GM19452 (cell line): ENCODE measurements around the gene ISCU.

Experiments used
- ATAC-seq: cut with Tn5 transposase; IDR thresholded peaks from one replicate; pipeline ENCODE4 v1.9.1; 2021; ENCODE audit not compliant: unreplicated experiment

Gene ISCU

DNA sequence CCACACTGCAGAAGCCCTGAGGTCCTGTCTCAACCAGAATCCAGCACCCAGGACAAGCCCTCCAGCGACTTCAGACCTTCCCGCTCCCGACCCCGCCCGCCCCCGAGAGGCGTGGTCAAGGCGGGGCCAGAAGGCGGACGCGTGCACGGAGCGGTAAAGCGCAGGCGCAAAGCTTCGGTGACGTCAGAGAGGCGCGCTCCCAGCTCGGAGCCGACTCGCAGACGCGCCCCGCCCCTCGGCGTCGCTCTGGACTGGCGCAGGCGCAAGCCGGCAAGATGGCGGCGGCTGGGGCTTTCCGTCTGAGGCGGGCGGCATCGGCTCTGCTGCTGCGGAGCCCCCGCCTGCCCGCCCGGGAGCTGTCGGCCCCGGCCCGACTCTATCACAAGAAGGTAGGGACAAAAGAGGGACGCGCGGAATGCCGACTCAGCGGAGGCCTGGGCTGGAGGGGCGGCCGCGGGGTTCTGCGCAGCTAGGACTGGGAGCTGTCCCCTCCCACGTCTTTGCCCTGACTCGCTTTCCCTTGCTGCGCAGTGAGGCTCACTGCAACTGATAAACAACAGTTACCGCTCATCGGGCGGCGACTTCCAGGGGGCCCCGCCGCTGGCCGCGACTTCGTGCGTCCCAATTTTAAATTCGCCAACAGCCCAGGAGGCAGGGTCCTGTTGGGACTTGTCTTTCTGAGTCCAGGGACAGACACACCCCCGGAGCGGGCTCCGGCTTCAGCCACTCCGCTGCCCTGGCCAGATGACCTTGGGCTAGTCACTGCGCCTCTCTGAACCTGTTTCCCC, at the start of gene ISCU:
ISCU (plus strand) TSS at position 249 of the 788 bp plus-strand sequence; CDS start at position 276, 27 bp downstream.
- peak; percentile 51 for ATAC-seq

GRCh38 chr12:108514468-108514972, 47.9 kb upstream of the ISCU start:
- peak; percentile 2 for ATAC-seq

GRCh38 chr12:108514973-108515814, 47.2 kb upstream of the ISCU start, which contains the start of gene FICD:
Gene FICD (plus strand): TSS chr12:108515277. CDS start chr12:108516973, 1,696 bp downstream.
- peak; percentile 86 for ATAC-seq

DNA sequence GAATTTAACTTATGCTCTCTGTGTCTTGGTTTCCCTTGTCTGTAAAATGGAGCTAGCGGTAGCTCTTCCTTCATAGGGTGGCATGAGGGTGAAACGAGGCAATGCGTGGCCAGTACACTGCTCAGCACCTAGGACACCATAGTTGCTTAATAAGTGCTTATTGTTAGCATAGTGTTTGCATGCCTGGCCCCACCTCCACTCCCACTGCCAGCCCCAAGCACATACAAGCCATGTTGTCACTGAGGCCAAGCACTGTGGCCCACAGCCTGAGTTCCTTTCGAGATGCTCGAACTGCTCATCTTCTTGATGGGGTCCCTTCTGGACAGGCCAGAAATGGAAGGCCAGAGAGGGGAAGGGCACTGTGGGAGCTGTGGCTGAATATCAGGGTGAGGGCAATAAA, 46.5 kb upstream of the ISCU start:
- ATAC-seq: no peak

DNA sequence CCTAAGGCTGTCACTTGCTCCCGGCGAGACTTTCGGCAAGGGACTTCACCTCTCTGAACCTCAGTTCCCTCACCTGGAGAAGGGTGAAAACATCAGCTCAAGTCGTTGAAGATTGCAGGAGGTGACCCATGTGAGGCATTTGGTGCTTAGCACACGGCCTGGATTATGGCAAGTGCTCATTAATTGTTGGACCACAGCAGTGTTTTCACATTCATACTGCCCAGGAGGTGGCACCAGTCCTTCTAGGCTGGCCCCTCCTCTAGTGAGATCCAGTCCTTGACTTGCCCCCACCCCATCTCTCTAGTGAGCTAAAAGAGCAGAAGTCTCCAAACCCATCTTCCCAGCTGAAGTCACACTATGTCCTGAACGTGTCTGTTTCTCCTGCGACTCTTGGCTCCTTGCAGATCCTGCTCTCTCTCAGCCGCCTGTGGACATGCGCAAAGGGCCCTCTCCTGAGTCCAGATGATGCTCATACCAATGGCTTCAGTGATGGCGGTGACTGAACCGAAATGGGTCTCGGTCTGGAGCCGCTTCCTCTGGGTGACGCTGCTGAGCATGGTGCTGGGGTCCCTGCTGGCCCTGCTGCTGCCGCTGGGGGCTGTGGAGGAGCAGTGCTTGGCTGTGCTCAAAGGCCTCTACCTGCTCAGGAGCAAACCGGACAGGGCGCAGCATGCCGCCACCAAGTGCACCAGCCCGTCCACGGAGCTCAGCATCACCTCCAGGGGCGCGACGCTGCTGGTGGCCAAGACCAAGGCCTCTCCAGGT, 45.7 kb upstream of the ISCU start:
- no peak for ATAC-seq

DNA sequence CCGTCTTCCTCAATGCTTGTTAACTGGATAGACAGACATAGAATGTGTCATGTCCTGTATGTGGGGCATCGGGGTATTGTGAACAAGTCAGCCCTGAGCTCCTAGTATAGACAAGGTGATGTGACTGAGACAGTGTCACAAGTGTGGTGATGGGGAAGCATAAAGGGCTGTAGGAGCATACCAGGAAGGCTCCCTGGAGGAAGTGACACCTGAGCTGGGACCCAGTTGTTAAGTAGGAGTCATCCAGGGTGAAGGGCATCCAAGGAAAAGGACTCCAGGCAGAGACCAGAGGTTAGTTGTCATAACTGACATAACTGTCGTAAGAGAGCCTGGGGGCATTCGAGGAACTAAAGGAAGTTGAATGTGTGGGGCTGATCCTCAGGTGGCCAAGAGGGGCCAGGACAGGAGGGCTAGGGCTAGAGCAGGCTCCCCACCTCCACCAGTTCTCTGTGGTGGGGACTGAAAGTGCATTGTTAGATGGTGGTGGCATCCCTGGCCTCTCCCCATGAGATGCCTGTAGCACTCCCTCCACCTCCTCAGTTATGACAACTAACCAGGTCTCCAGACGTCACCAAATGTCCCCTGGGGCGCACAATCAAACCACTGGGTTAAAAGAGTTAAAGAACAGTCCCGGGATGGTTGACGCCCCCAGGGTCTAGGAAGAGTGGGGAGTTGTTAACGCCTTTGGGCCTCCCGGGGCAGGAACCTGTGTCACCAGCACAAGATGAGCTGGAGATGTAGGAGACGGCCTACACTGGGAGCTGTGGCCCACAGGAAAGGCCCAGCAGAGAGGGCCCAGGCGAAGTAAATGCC, 44.9 kb upstream of the ISCU start:
- ATAC-seq: no peak

GRCh38 chr12:108518101-108518715, 44.2 kb upstream of the ISCU start:
- ATAC-seq: no peak

- no peak for ATAC-seq
Measured at GRCh38 chr12:108518716-108519496, 43.5 kb upstream of the ISCU start.

GRCh38 chr12:108519558-108519957, 42.8 kb upstream of the ISCU start:
- ATAC-seq: no peak

- ATAC-seq: no peak
Measured at GRCh38 chr12:108523365-108523764, 39.0 kb upstream of the ISCU start.

DNA sequence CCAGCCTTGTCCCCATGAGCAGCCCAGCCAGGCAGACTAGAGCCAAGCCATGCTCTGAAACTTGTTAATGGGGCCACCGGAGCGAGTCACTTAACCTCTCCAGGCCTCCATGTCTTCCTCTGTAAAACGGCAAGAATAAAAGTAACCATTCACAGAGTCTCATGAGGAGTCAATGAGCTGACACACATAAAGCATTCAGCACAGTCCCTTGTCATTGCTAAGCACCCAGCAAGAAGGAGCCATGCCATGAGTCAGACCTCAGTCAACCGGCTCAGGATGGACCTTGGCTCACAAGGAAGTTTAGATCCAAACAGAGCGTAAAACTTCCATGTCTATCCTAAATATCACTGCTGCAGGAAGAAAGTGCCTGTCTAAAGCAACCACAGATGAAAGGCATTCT, 36.7 kb upstream of the ISCU start:
- ATAC-seq: no peak

- ATAC-seq: no peak
Measured at GRCh38 chr12:108526482-108527165, 35.8 kb upstream of the ISCU start.

DNA sequence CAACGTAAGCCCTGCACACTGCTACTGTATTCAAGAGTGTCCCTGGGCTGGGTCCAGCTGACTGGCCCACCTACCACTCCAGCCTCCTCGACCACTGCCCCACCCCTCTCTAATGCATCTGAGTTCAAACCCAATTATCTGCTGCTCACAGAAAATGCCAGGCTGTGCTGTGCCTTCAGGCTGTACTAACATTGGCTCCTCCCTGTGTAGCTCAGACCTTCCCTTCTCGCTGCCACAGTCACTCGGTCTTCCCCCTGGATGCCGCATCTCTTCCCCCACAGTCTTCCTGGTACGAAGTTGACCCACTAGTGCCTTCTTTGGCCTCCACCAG, 35.3 kb upstream of the ISCU start:
- no peak for ATAC-seq

DNA sequence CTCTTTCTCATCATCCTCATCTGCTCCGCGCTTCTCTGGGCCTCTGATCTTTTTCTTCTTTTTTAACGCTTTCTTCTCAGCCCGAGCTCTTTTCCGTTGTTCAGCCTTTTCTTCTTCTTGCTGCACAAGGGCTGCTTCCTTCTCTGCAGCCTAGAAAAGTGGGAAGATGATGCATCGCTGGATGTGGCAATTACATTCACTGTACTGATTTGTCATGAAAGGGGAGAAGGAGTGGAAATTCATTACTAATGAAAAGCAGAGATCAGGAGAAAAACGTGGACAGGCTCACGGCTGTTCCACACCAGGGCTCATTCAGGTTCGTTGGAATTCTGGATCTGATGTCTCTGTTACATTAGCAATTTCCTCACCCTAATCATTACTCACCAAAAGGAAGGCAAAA, 32.2 kb upstream of the ISCU start:
- no peak for ATAC-seq

DNA sequence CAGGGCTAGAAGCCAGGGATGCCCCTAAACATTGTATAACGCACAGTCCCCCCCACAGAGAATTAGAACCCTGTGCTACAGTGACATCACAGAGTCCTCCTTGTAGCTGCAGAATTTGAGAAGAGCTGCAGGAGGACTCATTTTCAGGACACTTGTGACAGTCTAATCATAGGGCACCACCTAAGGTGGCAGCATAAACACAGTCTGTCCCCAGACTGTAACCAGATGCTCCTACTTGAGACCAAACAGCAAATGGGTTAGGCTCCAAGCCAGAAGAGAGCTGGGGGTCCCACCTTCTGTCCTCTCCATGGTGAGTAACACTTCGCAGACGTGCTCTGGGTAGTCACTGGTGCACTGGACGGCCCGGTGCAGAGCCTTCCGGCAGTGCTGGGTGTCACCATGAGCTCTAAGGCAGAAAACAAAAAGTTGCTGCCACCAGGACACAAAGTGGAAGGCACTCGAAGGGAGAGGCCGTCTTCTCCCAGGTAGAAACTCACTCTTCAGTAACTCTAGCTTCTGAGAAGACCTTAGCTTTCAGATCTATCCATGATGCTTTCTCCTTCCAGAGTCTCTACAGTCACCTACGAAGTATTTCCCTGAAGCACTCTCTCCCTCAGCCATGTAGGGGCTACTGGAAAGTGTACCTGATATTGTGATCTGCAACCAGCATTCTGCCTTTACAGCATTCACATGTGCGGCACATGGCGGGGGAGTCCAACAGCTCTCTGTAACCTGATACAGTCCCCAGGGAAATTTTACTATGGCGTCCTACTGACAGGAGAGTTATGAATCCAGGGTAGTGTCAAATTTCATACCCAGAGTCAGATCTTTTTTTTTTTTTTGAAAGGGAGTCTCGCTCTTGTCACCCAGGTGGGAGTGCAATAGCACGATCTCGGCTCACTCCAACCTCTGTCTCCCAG, 30.2 kb upstream of the ISCU start:
- no peak for ATAC-seq

- no peak for ATAC-seq
Measured at GRCh38 chr12:108538146-108538545, 24.2 kb upstream of the ISCU start.

DNA sequence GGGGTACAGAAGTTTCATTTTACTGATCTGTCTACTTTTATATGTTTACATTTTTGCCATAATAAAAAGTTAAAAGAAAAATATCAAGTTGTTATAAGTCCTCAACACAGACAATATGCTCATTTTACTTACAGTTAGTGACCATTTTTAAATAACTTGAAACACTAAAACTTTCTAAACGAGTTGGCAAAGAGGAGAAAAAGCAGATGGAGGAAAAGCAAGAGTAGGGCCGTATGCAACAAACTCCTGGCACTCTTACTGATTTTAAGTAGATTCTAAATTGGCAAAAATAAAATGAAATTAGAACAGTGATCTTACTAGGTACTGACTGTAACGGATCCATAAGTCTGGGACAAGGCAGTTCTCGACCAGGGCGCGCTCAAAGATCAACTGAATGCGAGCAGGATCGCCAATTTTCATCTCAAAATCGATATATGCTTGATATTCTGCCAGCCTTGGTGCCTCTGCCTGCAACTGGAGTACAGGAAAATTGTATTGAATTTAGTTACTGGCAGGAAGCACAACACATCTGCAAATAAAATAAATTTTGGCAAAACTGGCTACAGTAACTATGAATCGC, 23.7 kb upstream of the ISCU start:
- no peak for ATAC-seq
